MM.1S (cell line): ENCODE data around the gene CMBL.
"Not testable (repeated sequence)": the region's sequence is repeated elsewhere in the genome, so short reads cannot be mapped to it uniquely, and the experiment has no call there.

ENCODE experiments used
- DNase-seq: peaks from one replicate; pipeline ENCODE4 v3.0.0-alpha.2; 2015
- H2AFZ ChIP-seq: fragments of 300-600 bp; sonication (generic); 2 replicates; pipeline ENCODE4 v1.6.0; 2016; ENCODE audit warnings: antibody characterized with exemption, low read length
- H3F3A ChIP-seq: fragments of 300-600 bp; sonication (generic); 2 replicates; pipeline ENCODE4 v1.6.1; 2016; ENCODE audit warnings: mild to moderate bottlenecking, antibody characterized with exemption, low read length, moderate library complexity, mixed read lengths; ENCODE audit not compliant: insufficient read depth
- H3K27ac ChIP-seq: fragments of 300-600 bp; sonication (generic); 2 replicates; pipeline ENCODE4 v1.5.1; 2016; ENCODE audit warnings: mild to moderate bottlenecking, low read length
- H3K27me3 ChIP-seq: fragments of 300-600 bp; sonication (generic); replicated peaks from 2 replicates; pipeline ENCODE4 v1.6.0; 2016; ENCODE audit warnings: low read length; ENCODE audit not compliant: insufficient read depth
- H3K36me3 ChIP-seq: fragments of 300-600 bp; sonication (generic); replicated peaks from 2 replicates; pipeline ENCODE4 v1.6.1; 2016; ENCODE audit warnings: mild to moderate bottlenecking, low read length, mixed read lengths; ENCODE audit not compliant: insufficient read depth
- H3K4me1 ChIP-seq: fragments of 300-600 bp; sonication (generic); 2 replicates; pipeline ENCODE4 v1.6.1; 2016; ENCODE audit warnings: low read length, mixed read lengths
- H3K4me2 ChIP-seq: fragments of 300-600 bp; sonication (generic); 2 replicates; pipeline ENCODE4 v1.6.0; 2016; ENCODE audit warnings: low read depth, low read length
- H3K4me3 ChIP-seq: fragments of 300-600 bp; sonication (generic); 2 replicates; pipeline ENCODE4 v1.5.1; 2016; ENCODE audit warnings: low read length, mixed read lengths
- H3K79me2 ChIP-seq: fragments of 300-600 bp; sonication (generic); 2 replicates; pipeline ENCODE4 v1.6.1; 2016; ENCODE audit warnings: mixed run types, low read length, mixed read lengths
- H3K9ac ChIP-seq: fragments of 300-600 bp; sonication (generic); 2 replicates; pipeline ENCODE4 v1.6.1; 2016; ENCODE audit warnings: low read length, mixed read lengths
- H3K9me2 ChIP-seq: fragments of 300-600 bp; sonication (generic); replicated peaks from 2 replicates; pipeline ENCODE4 v1.6.1; 2016; ENCODE audit warnings: mild to moderate bottlenecking, low read length, mixed read lengths; ENCODE audit not compliant: insufficient read depth
- H3K9me3 ChIP-seq: fragments of 300-600 bp; sonication (generic); replicated peaks from 2 replicates; pipeline ENCODE4 v1.6.1; 2016; ENCODE audit warnings: mild to moderate bottlenecking, low read length, mixed read lengths; ENCODE audit not compliant: insufficient read depth
- H4K20me1 ChIP-seq: fragments of 300-600 bp; sonication (generic); 2 replicates; pipeline ENCODE4 v1.6.1; 2016; ENCODE audit warnings: mild to moderate bottlenecking, low read length, moderate library complexity, mixed read lengths; ENCODE audit not compliant: insufficient read depth
- EZH2 ChIP-seq: fragments of 300-600 bp; sonication (generic); optimal IDR thresholded peaks from 2 replicates; pipeline ENCODE3; 2017; ENCODE audit warnings: low read depth, mild to moderate bottlenecking, antibody characterized with exemption, low read length, mixed read lengths
- EZH2phosphoT487 ChIP-seq: fragments of 300-600 bp; sonication (generic); IDR thresholded peaks from 2 replicates; pipeline ENCODE4 v1.6.1; 2018; ENCODE audit warnings: antibody characterized with exemption, low read length
- TF ChIP-seq, protein P1 (sequence below): fragments of 300-600 bp; sonication (generic); IDR thresholded peaks from 2 replicates; pipeline ENCODE4 v1.5.1; 2016; ENCODE audit warnings: antibody characterized with exemption, low read length, mixed read lengths

Gene CMBL

GRCh38 chr5:10275991-10276390 is 31.7 kb downstream of the CMBL start:
- Histone ChIP-seq H3K79me2 (no peaks in the 10 kb centered on the region), H3K27me3 (no peaks in the 10 kb centered on the region), H3K27ac (no peak overlapping the region), H3K9ac (no peak overlapping the region), H3F3A (no peaks in the 10 kb centered on the region), H3K9me3 (no peaks in the 10 kb centered on the region), H2AFZ (no peak overlapping the region), H4K20me1 (no peaks in the 10 kb centered on the region), H3K4me1 (no peaks in the 10 kb centered on the region), H3K4me3 (no peak overlapping the region), H3K36me3 (no peaks in the 10 kb centered on the region), H3K9me2 (no peaks in the 10 kb centered on the region), H3K4me2 (no peak overlapping the region)
- TF ChIP-seq EZH2phosphoT487 (no peak), EZH2 (no peak)
- TF ChIP-seq, protein P1, sequence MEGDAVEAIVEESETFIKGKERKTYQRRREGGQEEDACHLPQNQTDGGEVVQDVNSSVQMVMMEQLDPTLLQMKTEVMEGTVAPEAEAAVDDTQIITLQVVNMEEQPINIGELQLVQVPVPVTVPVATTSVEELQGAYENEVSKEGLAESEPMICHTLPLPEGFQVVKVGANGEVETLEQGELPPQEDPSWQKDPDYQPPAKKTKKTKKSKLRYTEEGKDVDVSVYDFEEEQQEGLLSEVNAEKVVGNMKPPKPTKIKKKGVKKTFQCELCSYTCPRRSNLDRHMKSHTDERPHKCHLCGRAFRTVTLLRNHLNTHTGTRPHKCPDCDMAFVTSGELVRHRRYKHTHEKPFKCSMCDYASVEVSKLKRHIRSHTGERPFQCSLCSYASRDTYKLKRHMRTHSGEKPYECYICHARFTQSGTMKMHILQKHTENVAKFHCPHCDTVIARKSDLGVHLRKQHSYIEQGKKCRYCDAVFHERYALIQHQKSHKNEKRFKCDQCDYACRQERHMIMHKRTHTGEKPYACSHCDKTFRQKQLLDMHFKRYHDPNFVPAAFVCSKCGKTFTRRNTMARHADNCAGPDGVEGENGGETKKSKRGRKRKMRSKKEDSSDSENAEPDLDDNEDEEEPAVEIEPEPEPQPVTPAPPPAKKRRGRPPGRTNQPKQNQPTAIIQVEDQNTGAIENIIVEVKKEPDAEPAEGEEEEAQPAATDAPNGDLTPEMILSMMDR: no peak
- no peak for DNase-seq

DNA sequence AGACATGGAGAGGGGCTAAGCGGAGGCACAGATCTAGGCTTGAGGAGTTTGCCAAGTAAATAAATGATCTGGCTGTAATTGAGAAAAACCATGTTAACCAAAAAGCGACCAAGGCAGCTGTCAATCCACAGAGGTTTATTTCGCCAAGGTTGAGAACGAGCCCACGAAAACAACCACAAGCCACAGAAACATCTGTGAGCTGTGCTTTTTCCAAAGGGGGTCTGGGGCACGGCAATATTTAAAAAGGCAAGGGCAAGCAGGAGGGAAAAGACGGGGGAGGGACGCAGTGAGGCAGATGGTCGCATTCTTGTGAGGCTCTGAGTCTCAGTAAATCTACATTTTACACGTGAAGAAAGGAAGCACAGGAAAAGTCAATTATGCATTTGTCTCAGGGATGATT is 32.2 kb downstream of the CMBL start:
- no peaks in the 10 kb centered on the region for H3F3A ChIP-seq
- no peaks in the 10 kb centered on the region for H3K9me2 ChIP-seq
- H4K20me1 ChIP-seq: no peaks in the 10 kb centered on the region
- no peak for DNase-seq
- no peaks in the 10 kb centered on the region for H3K4me1 ChIP-seq
- no peak overlapping the region for H3K4me3 ChIP-seq
- H2AFZ ChIP-seq: no peak overlapping the region
- H3K9me3 ChIP-seq: no peaks in the 10 kb centered on the region
- H3K27ac ChIP-seq: no peak overlapping the region
- TF ChIP-seq EZH2phosphoT487 (no peak), EZH2 (no peak)
- H3K9ac ChIP-seq: no peak overlapping the region
- no peaks in the 10 kb centered on the region for H3K27me3 ChIP-seq
- no peaks in the 10 kb centered on the region for H3K36me3 ChIP-seq
- H3K79me2 ChIP-seq: no peaks in the 10 kb centered on the region
- H3K4me2 ChIP-seq: no peak overlapping the region

GRCh38 chr5:10272875-10273209 is 34.9 kb downstream of the CMBL start:
- not testable (repeated sequence) for DNase-seq, H4K20me1 ChIP-seq, H3K9me3 ChIP-seq, H3K27me3 ChIP-seq, H2AFZ ChIP-seq, H3F3A ChIP-seq, H3K36me3 ChIP-seq, H3K9me2 ChIP-seq, H3K4me1 ChIP-seq, H3K9ac ChIP-seq, H3K79me2 ChIP-seq, H3K27ac ChIP-seq, H3K4me3 ChIP-seq, H3K4me2 ChIP-seq

DNA sequence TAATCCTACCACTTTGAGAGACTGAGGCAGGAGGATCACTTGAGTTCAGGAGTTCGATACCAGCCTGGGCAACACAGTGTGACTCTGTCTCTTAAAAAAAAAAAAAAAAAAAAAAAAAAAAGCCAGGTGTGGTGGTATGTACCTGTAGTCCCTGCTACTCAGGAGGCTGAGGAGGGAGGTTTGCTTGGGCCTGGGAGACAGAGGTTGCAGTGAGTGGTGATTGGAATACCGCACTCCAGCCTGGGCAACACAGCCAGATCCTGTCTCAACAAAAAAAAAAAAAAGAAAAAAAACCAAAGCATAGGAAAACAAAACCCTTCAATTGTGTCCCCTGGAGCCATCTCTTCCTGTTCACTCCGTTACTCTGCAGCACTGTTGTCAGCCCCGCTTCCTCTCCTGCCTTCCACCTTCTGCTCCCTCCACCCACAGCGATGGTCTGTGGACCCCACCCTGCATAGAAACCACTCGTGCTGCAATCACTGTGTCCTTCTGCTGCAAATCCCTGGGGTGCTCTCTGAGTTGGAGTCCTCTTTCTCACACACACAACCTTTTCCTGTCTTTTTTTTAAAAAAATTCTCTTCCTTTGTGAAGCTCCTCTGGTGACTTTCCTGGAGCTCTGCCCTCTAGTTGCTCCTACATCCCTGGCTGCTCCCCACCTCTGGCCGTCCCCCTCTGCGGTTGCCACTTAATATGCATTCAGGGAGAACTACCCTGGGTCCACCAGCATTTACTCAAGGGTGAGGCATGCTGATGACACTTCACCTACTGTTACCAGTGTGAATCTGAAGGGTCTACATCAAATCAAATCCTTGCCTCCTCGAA is 35.4 kb downstream of the CMBL start:
- Histone ChIP-seq H3K9me2 (no peaks in the 10 kb centered on the region), H2AFZ (no peak overlapping the region), H3K9me3 (no peaks in the 10 kb centered on the region), H3K4me2 (no peak overlapping the region), H3K36me3 (no peaks in the 10 kb centered on the region), H3K79me2 (no peaks in the 10 kb centered on the region), H4K20me1 (no peaks in the 10 kb centered on the region), H3K27me3 (no peaks in the 10 kb centered on the region), H3K4me1 (no peaks in the 10 kb centered on the region), H3F3A (no peaks in the 10 kb centered on the region), H3K9ac (no peak overlapping the region), H3K27ac (no peak overlapping the region), H3K4me3 (no peak overlapping the region)
- no peak for DNase-seq
- TF ChIP-seq EZH2: no peak
- TF ChIP-seq EZH2phosphoT487: no peak
- TF ChIP-seq, protein P1: no peak
